GM18868 (cell line): ENCODE data around the gene CHRM1.

ENCODE experiments used
- ATAC-seq: cut with Tn5 transposase; IDR thresholded peaks from one replicate; pipeline ENCODE4 v1.9.1; 2021; ENCODE audit warnings: mild to moderate bottlenecking, moderate library complexity; ENCODE audit not compliant: unreplicated experiment

The CHRM1 gene

GRCh38 chr11:62908468-62909072 lies 12.6 kb downstream of the CHRM1 start:
- ATAC-seq, result no peak

DNA sequence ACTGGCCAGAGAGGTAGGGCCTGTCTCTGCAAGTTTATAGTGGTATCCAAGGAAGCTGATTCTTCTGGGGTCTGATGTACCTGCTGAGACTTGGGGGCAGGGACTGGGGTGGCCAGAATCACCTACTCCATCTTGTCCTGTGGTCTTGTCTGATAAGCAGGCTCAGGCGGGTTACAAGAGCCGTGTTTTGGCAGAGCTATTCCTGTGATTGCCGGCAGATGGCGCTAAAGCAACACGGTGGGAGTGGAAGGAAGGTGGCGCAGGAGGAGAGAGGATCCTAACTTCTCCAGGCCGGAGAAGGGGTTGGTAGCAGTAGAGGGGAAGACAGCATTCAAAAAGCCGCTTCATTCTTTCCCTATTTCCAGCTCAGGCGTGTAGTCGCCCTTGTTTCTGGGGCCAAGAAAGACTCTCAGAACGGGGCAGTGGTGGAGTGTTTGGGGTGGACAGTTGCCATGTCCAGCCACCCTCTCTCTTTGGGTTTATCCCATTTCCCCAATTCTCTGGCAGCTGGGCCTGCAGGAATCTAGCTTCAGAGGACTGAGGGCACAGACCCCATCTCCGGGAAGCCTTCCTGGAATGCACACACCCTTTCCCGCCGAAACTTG lies 15.1 kb downstream of the CHRM1 start:
- ATAC-seq, result no peak

- no peak for ATAC-seq
These were observed 15.9 kb downstream of the CHRM1 start for GRCh38 chr11:62905296-62905695.

DNA sequence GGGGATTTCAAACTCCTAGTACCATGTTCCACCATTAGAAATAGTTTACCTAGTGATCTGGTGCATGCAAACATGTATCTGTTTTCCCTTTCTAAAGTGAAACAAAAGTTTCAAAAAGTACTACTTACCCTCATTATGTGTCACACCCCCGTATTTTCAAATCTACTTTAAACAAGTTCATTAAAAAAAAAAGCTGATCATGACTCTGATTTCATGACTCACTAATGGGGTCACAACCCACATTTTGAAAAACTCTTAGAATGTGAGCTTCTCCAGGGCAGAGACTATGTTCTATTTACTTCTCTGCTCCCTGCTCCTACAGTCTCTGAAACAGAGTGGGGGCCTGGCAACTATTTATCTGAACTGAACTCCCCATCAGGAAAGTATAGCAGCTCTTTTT lies 18.2 kb downstream of the CHRM1 start:
- ATAC-seq, result no peak

GRCh38 chr11:62898027-62898426 lies 23.1 kb downstream of the CHRM1 start:
- ATAC-seq, result no peak

- ATAC-seq, result no peak
These were observed 23.9 kb downstream of the CHRM1 start for GRCh38 chr11:62897311-62897710.

GRCh38 chr11:62896049-62896448 lies 25.1 kb downstream of the CHRM1 start:
- ATAC-seq, result no peak

DNA sequence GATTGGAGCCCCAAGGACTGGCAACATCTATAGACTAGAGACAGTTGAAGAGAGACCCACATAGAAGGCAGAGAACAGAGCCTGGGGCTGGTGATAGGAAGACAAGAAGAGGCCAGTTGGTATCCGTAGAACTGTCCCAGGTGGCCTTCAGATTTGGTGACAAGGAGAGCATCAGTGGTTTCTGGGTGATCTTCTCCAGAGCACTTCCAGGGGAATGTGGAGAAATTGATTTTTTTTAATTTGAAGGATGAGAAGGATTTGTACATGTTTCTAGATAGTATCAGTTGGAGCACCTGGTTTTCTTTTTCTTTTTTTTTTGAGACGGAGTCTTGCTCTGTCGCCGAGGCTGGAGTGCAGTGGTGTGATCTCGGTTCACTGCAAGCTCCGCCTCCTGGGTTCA lies 25.7 kb downstream of the CHRM1 start:
- no peak for ATAC-seq

GRCh38 chr11:62892077-62892922 lies 28.9 kb downstream of the CHRM1 start:
- no peak for ATAC-seq

GRCh38 chr11:62889484-62890437 lies 31.4 kb downstream of the CHRM1 start:
- no peak for ATAC-seq

DNA sequence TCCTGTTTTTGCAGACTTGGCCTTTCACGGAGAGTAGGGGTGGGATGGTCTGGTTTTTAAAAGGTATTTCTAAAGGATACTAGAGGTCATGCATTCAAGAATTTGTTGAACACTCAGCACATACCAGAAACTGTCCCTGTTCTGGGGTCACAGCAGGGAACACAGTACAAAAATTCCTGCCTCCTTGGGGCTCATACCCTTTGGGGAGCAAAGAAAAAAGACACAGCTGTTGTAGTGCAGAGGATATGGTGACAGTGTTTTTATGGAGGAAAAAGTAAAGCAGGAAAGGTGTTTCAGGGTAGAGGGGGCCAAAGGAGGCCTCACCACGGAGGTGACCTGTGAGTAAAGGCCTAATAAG lies 32.1 kb downstream of the CHRM1 start:
- no peak for ATAC-seq

DNA sequence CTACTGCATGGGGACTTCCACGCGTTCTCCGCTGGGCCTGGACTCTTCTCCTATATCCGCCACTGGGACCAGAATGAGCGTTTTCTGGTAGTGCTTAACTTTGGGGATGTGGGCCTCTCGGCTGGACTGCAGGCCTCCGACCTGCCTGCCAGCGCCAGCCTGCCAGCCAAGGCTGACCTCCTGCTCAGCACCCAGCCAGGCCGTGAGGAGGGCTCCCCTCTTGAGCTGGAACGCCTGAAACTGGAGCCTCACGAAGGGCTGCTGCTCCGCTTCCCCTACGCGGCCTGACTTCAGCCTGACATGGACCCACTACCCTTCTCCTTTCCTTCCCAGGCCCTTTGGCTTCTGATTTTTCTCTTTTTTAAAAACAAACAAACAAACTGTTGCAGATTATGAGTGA lies 32.8 kb downstream of the CHRM1 start:
- ATAC-seq, result no peak

DNA sequence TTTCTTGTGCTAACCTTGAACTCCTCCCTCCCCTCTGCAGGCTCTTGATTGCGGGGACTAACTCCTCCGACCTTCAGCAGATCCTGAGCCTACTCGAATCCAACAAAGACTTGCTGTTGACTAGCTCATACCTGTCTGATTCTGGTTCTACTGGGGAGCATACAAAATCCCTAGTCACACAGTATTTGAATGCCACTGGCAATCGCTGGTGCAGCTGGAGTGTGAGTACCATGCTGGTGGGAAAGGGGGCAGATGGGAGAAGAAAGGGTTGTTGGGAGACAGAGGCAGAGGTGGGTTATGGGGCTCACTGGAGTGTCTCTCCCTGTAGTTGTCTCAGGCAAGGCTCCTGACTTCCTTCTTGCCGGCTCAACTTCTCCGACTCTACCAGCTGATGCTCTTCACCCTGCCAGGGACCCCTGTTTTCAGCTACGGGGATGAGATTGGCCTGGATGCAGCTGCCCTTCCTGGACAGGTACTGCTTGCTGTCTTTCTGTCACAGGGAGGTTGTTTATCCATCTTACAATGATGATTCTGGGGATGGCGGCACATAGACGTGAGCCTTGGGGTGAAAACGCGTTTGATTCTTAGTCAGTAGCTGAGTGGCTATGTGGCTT lies 35.9 kb downstream of the CHRM1 start:
- no peak for ATAC-seq

DNA sequence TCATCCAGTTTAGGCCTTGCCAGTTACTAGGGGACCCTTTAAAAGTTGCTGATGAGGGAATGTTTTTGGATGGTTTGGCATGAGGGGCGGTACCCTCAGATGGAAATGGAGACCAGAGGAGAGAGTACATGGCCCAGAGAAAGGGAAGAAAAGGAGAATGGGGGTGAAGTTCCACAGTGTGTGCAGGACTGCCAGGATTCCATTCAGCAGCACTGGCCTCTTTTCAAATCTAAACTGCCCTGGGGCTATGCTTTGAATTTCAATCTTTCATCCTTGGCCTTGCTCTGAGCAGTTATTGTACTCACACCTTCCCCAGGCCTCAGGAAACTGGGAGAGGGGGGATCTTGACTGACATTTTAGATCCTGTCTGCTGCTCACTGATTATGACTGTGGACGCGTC lies 37.5 kb downstream of the CHRM1 start:
- ATAC-seq, result no peak

DNA sequence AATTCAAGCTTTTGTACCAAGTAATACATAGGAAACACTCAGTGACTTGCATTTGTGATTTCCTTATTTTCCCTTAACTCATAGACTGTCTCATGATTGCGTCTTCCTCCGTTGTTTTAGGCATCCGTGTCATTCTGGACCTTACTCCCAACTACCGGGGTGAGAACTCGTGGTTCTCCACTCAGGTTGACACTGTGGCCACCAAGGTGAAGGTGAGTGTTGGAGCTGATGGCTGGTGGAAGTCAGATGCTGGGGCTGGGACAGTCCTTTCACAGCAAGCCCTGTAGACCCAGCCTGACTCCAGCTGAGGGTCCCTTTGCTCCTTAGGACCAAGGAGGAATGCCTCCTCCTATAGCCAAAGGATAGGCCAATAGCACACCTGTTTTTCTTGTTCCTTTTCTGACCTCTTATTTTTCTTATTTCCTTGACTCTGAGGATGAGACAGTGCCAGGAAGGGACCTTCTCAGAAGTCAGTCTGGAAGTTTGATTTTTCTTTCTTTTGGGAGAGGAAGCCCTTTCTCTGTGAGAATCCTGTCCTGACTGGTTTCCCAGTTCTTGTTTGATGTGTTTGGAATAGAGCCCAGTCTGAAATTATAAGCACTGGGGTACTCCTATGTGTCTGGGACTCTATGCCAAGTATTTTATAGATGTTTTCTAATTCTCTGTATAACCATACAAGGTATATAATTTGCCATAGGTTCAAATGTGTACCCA lies 38.2 kb downstream of the CHRM1 start:
- no peak for ATAC-seq

GRCh38 chr11:62882431-62882749 lies 38.8 kb downstream of the CHRM1 start:
- ATAC-seq, result no peak

DNA sequence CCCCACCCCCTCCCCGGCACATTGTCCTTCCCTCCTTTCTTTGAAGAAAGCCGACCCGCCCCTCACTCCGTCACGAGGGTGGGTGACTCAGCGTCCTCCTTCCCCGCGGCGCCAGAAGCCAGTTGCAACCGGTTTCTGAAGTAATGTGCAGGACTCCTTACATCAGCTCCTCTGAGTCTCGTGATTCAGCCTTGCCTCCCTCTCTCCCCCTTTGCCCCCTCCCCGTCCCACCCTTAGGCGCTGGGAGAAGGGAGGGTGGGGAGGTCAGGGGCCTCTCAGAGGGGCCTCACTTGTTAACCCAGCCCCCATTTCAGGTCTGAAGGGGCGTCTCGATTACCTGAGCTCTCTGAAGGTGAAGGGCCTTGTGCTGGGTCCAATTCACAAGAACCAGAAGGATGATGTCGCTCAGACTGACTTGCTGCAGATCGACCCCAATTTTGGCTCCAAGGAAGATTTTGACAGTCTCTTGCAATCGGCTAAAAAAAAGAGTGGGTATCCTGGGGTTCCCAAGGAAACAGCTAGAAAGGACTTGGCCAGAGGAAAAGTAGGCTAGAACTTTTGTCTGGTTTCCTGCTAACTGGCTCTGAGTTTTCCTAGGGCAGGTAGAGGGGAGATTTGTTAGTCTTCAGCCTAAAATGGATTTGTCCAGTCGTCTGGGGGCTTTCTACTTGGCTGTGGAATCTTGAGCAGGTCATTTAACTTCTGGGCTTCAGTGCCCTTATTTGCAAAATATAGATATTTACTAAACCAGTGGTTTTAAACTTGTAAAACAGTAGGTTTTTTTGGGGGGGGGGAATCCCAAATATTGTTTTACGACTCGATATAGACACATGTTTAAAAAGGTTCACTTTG lies 39.4 kb downstream of the CHRM1 start:
- ATAC-seq, result peak; percentile 50

DNA sequence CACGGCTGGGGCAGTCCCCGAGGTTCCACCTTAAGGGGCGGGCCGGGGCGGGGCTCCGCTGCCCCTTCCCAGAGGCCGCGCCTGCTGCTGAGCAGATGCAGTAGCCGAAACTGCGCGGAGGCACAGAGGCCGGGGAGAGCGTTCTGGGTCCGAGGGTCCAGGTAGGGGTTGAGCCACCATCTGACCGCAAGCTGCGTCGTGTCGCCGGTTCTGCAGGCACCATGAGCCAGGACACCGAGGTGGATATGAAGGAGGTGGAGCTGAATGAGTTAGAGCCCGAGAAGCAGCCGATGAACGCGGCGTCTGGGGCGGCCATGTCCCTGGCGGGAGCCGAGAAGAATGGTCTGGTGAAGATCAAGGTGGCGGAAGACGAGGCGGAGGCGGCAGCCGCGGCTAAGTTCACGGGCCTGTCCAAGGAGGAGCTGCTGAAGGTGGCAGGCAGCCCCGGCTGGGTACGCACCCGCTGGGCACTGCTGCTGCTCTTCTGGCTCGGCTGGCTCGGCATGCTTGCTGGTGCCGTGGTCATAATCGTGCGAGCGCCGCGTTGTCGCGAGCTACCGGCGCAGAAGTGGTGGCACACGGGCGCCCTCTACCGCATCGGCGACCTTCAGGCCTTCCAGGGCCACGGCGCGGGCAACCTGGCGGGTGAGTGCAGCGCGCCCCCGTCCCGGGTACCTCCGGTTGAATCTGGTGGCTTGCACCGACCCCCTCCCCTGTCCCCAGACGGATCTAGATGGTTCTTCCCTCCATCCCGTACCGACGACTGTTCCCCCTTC lies 40.2 kb downstream of the CHRM1 start, which contains the start of gene SLC3A2:
Gene SLC3A2 (plus strand): TSS at position 94 of the 776 bp plus-strand sequence. CDS start 128 bp downstream, at position 222.
- peak; percentile 70 for ATAC-seq
